Gastroesophageal sphincter (tissue), 3 donors: ENCODE results near the gene CCS.

Source experiments
- CTCF ChIP-seq, 4 experiments: fragments of 200-600 bp in 2 of 4; fragments of 450-650 bp in 2 of 4; sonication (generic) in 1 of 4; IDR thresholded peaks; one replicate each; pipeline ENCODE4 v1.5.1; 2017 to 2019; ENCODE audit warnings: antibody characterized with exemption in 4 of 4, mild to moderate bottlenecking in 2 of 4, moderate library complexity in 2 of 4
- POLR2AphosphoS5 ChIP-seq: sonication (generic); formaldehyde crosslinking; IDR thresholded peaks from one replicate; pipeline ENCODE4 v1.6.1; 2017; ENCODE audit warnings: antibody characterized with exemption

- no peak for TF ChIP-seq CTCF (IDR thresholded peaks at IDR 0.05)
- no peak for TF ChIP-seq POLR2AphosphoS5
Observed at GRCh38 chr11:66641834-66642233, 48.8 kb downstream of the CCS start.
